Measurements from ENCODE around the gene EIF5. TPM values are rescaled to one million over a fixed set of nuclear protein-coding genes. Genes with fewer than 3 reads are reported as not detected.

The EIF5 gene
- total RNA-seq (2014; rRNA removed; shearing (Covaris generic); ENCODE audit: low replicate concordance) = 133 and 180 TPM in 2 replicates

- H2AFZ ChIP-seq (ENCODE audit: low read length) = peak within 1 kb of the TSS; percentile 15; the same call in 1 of the 2 replicates
Observed at GRCh38 chr14:103333754-103334643, at the start of gene EIF5. Gene EIF5, plus strand, starts transcription at chr14:103334237. Its CDS starts 1,624 bp downstream, at chr14:103335861.

DNA sequence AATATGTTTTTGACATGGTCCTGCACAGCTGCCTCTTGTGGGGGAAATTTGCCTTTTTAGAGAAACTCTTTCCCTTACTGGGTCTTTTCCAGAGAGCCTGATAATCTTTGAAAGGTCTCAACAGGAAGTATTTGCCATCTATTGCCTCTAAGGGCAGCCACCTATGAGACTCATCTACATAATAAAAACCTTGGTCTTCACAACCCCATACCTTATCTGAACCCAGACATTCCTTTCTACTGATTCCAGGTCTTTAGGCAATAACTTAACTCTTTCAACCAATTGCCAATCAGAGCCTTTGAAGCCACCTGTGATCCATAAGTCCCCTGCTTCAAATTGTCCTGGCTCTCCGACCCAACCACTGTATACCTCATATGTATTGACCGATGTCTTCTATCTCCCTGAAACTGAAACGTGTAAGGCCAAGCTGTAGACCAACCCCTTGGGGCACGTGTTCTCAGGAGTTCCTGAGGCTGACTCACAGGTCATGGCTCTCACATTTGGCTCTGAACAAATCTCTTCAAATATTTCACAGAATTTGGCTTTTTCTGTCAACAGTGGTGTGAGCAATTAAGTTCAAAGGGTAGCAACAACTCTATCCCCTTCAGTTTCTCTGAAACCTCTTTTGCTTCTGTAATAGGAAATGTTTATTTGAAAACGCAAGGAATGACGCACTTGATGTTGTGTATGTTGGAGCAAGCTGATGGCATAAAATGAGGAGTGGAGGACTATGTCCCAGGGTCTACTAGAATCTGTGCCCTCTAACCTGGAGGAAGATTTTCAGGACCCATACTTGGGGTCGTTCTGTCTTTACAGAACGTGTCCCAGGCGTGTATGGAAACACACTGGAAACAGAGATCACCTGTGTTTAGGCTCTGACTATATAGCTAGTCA lies 49.2 kb upstream of the EIF5 start:
- no peaks in the 10 kb centered on the region for H3K27me3 ChIP-seq (ENCODE audit: low read length)
- no peak for DNase-seq
- no peaks in the 10 kb centered on the region for H3K4me1 ChIP-seq (ENCODE audit: low read length)
- no peaks in the 10 kb centered on the region for H3K79me2 ChIP-seq (ENCODE audit: low read length)
- no peaks in the 10 kb centered on the region for H3K9me2 ChIP-seq (replicated peaks; ENCODE audit: insufficient read depth, low read length)
- H3K9me3 ChIP-seq (ENCODE audit: low read length) = no peaks in the 10 kb centered on the region
- no peak overlapping the region for H3K4me3 ChIP-seq (ENCODE audit: low read length)
- H2AFZ ChIP-seq (ENCODE audit: low read length) = no peak overlapping the region
- no peak overlapping the region for H3K27ac ChIP-seq (ENCODE audit: low read length)
- H3K36me3 ChIP-seq (ENCODE audit: insufficient read depth, low read length) = no peaks in the 10 kb centered on the region
- no peak overlapping the region for H3K9ac ChIP-seq (ENCODE audit: low read length)
- H4K20me1 ChIP-seq (ENCODE audit: insufficient read depth, low read depth, low read length) = no peaks in the 10 kb centered on the region
- H3K4me2 ChIP-seq (ENCODE audit: low read depth, low read length, poor library complexity, severe bottlenecking) = no peak overlapping the region

More at GRCh38 chr14:103333754-103334643, at the start of gene EIF5:
- no peaks in the 10 kb centered on the region for H3K9me3 ChIP-seq (ENCODE audit: low read length)
- H3K27me3 ChIP-seq (ENCODE audit: low read length) = no peaks in the 10 kb centered on the region
- H3K36me3 ChIP-seq (ENCODE audit: insufficient read depth, low read length) = peaks cover 40% of the 10 kb centered on the region
- H3K27ac ChIP-seq (ENCODE audit: low read length) = peak within 1 kb of the TSS; percentile 79
- no peaks in the 10 kb centered on the region for H3K9me2 ChIP-seq (replicated peaks; ENCODE audit: insufficient read depth, low read length)
- peaks cover 30% of the 10 kb centered on the region for H3K79me2 ChIP-seq (ENCODE audit: low read length)
- peaks cover 66% of the 10 kb centered on the region for H3K4me1 ChIP-seq (ENCODE audit: low read length)
- DNase-seq = peak; percentile 100
- peak within 1 kb of the TSS; percentile 73 for H3K4me3 ChIP-seq (ENCODE audit: low read length)
- peaks cover 44% of the 10 kb centered on the region for H4K20me1 ChIP-seq (ENCODE audit: insufficient read depth, low read depth, low read length)
- peak within 1 kb of the TSS; percentile 95 for H3K9ac ChIP-seq (ENCODE audit: low read length)
- H3K4me2 ChIP-seq (ENCODE audit: low read depth, low read length, poor library complexity, severe bottlenecking) = peak within 1 kb of the TSS; percentile 89

DNA sequence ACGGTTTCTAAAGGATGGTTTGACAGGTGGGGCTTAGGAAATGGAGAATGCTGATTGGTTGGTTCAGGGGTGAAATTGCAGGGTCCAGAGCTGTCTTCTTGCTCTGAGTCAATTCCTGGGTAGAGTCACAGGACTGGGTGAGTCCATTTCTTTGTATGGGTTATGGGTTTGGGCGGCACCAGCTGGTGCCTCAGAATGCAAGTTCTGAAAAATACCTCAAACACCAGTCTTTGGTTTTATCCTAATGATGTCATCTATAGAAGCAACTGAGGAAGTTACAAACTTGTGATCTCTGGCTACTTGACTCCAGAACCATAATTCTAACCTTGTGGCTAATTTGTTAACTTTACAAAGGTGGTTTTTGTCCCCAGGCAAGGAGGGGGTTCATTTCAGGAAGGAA lies 47.6 kb upstream of the EIF5 start:
- Histone ChIP-seq H3K9ac (ENCODE audit: low read length) (no peak overlapping the region), H3K27me3 (ENCODE audit: low read length) (no peaks in the 10 kb centered on the region), H2AFZ (ENCODE audit: low read length) (no peak overlapping the region), H3K4me1 (ENCODE audit: low read length) (no peaks in the 10 kb centered on the region), H3K9me2 (replicated peaks; ENCODE audit: insufficient read depth, low read length) (no peaks in the 10 kb centered on the region), H3K4me2 (ENCODE audit: low read depth, low read length, poor library complexity, severe bottlenecking) (no peak overlapping the region), H3K79me2 (ENCODE audit: low read length) (no peaks in the 10 kb centered on the region), H3K4me3 (ENCODE audit: low read length) (no peak overlapping the region), H4K20me1 (ENCODE audit: insufficient read depth, low read depth, low read length) (no peaks in the 10 kb centered on the region), H3K27ac (ENCODE audit: low read length) (no peak overlapping the region), H3K36me3 (ENCODE audit: insufficient read depth, low read length) (no peaks in the 10 kb centered on the region), H3K9me3 (ENCODE audit: low read length) (no peaks in the 10 kb centered on the region)
- DNase-seq = no peak

GRCh38 chr14:103286968-103287850 lies 46.8 kb upstream of the EIF5 start:
- no peak overlapping the region for H2AFZ ChIP-seq (ENCODE audit: low read length)
- no peak overlapping the region for H3K27ac ChIP-seq (ENCODE audit: low read length)
- H3K9me3 ChIP-seq (ENCODE audit: low read length) = no peaks in the 10 kb centered on the region
- H3K4me3 ChIP-seq (ENCODE audit: low read length) = no peak overlapping the region
- H4K20me1 ChIP-seq (ENCODE audit: insufficient read depth, low read depth, low read length) = no peaks in the 10 kb centered on the region
- no peaks in the 10 kb centered on the region for H3K36me3 ChIP-seq (ENCODE audit: insufficient read depth, low read length)
- no peak overlapping the region for H3K9ac ChIP-seq (ENCODE audit: low read length)
- no peak overlapping the region for H3K4me2 ChIP-seq (ENCODE audit: low read depth, low read length, poor library complexity, severe bottlenecking)
- H3K4me1 ChIP-seq (ENCODE audit: low read length) = no peaks in the 10 kb centered on the region
- no peak for DNase-seq
- no peaks in the 10 kb centered on the region for H3K27me3 ChIP-seq (ENCODE audit: low read length)
- no peaks in the 10 kb centered on the region for H3K79me2 ChIP-seq (ENCODE audit: low read length)
- H3K9me2 ChIP-seq (replicated peaks; ENCODE audit: insufficient read depth, low read length) = no peaks in the 10 kb centered on the region

DNA sequence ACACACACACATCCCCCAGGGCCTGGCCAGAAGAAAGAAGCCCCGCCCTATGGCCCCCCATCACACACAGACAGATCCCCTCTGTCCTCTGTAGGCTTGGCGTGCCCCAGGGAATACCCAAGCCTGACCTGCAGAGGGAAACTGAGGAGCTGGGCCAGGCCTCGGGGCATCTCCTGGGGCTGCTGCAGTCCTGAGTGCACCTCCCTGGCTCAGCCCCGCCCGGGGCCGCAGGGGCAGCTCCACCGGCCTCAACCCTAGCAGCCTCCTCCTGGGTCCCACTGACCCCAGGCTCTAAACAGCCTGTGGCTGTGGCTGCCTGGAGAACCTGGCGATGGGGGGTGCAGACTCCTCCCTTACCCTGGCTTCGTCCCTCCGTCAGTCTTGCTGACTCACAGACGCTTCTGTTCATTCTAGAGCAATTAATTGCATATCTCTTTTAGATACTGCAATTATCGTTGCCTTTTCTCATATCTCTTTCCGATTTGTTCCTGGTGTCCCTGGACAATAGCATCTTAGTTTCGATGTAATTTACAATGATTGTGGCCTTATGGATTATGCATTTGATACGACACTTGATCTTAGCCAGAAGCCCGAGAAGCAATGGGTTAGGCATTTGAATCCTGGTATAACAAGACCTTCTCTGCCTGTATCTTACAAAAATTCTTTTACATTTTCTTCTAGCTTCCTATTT lies 45.8 kb upstream of the EIF5 start:
- Histone ChIP-seq H3K4me2 (ENCODE audit: low read depth, low read length, poor library complexity, severe bottlenecking) (no peak overlapping the region), H3K4me3 (ENCODE audit: low read length) (no peak overlapping the region), H3K9ac (ENCODE audit: low read length) (no peak overlapping the region), H3K4me1 (ENCODE audit: low read length) (no peaks in the 10 kb centered on the region), H3K9me3 (ENCODE audit: low read length) (no peaks in the 10 kb centered on the region), H2AFZ (ENCODE audit: low read length) (no peak overlapping the region), H3K27ac (ENCODE audit: low read length) (no peak overlapping the region), H3K27me3 (ENCODE audit: low read length) (no peaks in the 10 kb centered on the region), H3K79me2 (ENCODE audit: low read length) (no peaks in the 10 kb centered on the region), H4K20me1 (ENCODE audit: insufficient read depth, low read depth, low read length) (no peaks in the 10 kb centered on the region), H3K9me2 (replicated peaks; ENCODE audit: insufficient read depth, low read length) (no peaks in the 10 kb centered on the region), H3K36me3 (ENCODE audit: insufficient read depth, low read length) (no peaks in the 10 kb centered on the region)
- no peak for DNase-seq

DNA sequence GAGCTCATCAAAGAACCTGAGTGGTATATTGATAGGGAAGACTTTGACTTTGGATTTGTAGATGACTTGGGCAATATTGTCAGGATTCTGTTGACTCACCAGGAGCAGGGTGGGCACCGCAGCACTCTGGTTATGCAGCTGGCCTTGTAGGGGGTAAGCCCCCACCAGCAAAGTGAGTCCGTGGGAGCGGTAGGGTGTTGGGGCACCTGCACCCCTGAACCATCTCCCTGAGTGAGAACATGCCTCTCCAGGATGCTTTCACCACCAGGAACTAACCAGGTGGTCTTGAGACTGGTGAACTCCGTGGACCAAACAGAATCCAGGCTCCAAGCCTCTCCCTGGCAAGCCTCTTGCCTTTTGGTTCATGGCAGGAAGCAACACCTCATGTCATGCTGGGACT lies 44.0 kb upstream of the EIF5 start:
- Histone ChIP-seq H3K79me2 (ENCODE audit: low read length) (no peaks in the 10 kb centered on the region), H3K9me3 (ENCODE audit: low read length) (no peaks in the 10 kb centered on the region), H3K36me3 (ENCODE audit: insufficient read depth, low read length) (no peaks in the 10 kb centered on the region), H3K4me1 (ENCODE audit: low read length) (no peaks in the 10 kb centered on the region), H3K4me2 (ENCODE audit: low read depth, low read length, poor library complexity, severe bottlenecking) (no peak overlapping the region), H3K4me3 (ENCODE audit: low read length) (no peak overlapping the region), H3K27me3 (ENCODE audit: low read length) (no peaks in the 10 kb centered on the region), H3K9ac (ENCODE audit: low read length) (no peak overlapping the region), H4K20me1 (ENCODE audit: insufficient read depth, low read depth, low read length) (no peaks in the 10 kb centered on the region), H3K27ac (ENCODE audit: low read length) (no peak overlapping the region), H2AFZ (ENCODE audit: low read length) (no peak overlapping the region), H3K9me2 (replicated peaks; ENCODE audit: insufficient read depth, low read length) (no peaks in the 10 kb centered on the region)
- DNase-seq = no peak

DNA sequence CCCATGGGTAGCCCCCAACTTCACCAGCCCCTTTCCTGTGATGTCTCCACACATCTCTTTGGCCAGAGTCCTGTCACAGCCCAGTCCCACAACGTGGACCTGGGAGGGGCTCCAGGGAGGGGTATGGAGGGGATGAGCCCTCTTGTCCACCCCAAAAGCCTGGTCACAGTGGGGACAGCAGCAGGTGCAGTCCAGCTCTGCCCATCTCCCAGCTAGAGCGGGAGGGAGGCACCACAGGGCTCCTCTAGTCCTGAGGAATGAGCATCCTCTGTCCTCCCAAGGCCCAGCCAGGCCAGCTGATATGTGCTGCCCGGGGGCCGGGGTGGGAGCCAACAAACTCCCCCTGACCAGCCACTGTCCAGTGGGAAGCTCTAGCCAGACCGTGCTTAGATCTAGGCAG lies 43.5 kb upstream of the EIF5 start:
- no peak overlapping the region for H3K4me3 ChIP-seq (ENCODE audit: low read length)

More for the DNA sequence above, 43.5 kb upstream of the EIF5 start:
- Histone ChIP-seq H3K9me3 (ENCODE audit: low read length) (no peaks in the 10 kb centered on the region), H3K4me1 (ENCODE audit: low read length) (no peaks in the 10 kb centered on the region), H3K36me3 (ENCODE audit: insufficient read depth, low read length) (no peaks in the 10 kb centered on the region), H4K20me1 (ENCODE audit: insufficient read depth, low read depth, low read length) (no peaks in the 10 kb centered on the region), H3K4me2 (ENCODE audit: low read depth, low read length, poor library complexity, severe bottlenecking) (no peak overlapping the region), H3K9me2 (replicated peaks; ENCODE audit: insufficient read depth, low read length) (no peaks in the 10 kb centered on the region), H3K79me2 (ENCODE audit: low read length) (no peaks in the 10 kb centered on the region), H3K27ac (ENCODE audit: low read length) (no peak overlapping the region), H2AFZ (ENCODE audit: low read length) (no peak overlapping the region), H3K9ac (ENCODE audit: low read length) (no peak overlapping the region), H3K27me3 (ENCODE audit: low read length) (no peaks in the 10 kb centered on the region)
- no peak for DNase-seq
